GM19372 (cell line): ENCODE data around the gene AFF1.

Experiments
- ATAC-seq: cut with Tn5 transposase; IDR thresholded peaks from one replicate; pipeline ENCODE4 v1.9.1; 2021; ENCODE audit warnings: mild to moderate bottlenecking, low read depth, moderate library complexity; ENCODE audit not compliant: unreplicated experiment

Gene AFF1

GRCh38 chr4:87180767-87181166, 246.0 kb downstream of the AFF1 start:
- ATAC-seq: no peak

GRCh38 chr4:87185146-87185870, 250.5 kb downstream of the AFF1 start:
- ATAC-seq: no peak

- no peak for ATAC-seq
Measured at GRCh38 chr4:87188048-87188447, 253.2 kb downstream of the AFF1 start.

- no peak for ATAC-seq
Measured at GRCh38 chr4:87188932-87189331, 254.1 kb downstream of the AFF1 start.
